ENCODE measurements around the gene GPRIN1.
"Not testable (repeated sequence)": the region's sequence is repeated elsewhere in the genome, so short reads cannot be mapped to it uniquely, and the experiment has no call there.

GPRIN1 gene

DNA sequence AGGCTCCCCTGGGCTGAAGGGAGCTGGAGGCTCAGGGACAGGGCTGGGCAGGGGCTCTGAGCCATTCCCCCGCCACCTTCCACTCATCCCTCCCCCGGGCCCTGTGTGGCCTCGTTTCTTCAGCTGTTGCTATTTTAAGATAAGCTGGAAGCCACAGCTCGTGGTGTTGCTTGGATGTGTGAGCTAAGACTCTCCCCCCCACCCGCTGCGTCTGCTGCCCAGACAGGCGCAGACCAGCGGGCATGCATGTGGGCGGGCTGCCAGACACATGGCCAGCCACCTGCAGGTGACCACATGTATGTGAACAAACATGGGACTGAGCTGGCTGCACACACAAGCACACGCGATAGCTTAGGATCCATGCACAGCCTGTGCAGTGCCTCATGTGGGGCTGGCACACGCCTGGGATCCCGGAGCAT lies 11.7 kb upstream of the GPRIN1 start:
- no peak for DNase-seq

DNA sequence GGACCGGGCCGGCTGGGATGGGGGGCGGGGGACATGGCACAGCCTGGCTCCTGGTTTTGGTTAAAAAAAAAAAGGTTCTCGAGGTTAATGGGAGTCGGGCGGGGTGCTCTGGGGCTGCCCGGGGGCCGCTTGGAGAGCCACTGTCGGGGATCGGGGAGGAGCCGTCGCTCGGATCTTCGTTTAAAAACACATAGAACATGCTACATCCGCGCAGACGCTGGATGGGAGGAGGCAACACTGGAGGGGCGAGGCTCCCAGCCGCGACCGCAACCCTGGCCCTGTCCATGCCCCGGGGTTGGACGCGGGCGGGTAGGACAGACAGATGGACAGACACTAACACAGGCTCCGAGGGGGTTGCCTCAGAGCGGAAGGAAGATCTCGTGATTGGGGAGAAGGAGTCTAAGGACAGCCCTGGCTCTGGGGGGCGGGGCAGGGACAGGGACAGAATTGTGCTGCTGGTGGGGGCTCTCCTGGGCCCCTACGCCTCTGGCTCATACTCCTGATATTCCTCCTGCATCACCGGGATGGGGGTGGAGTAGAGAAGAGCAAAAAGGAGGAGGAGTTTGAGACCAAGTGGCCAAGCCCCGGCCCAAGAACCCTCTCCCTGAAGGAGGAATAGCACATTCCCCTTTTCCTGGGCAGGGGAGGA lies 10.5 kb upstream of the GPRIN1 start:
- DNase-seq: no peak

DNA sequence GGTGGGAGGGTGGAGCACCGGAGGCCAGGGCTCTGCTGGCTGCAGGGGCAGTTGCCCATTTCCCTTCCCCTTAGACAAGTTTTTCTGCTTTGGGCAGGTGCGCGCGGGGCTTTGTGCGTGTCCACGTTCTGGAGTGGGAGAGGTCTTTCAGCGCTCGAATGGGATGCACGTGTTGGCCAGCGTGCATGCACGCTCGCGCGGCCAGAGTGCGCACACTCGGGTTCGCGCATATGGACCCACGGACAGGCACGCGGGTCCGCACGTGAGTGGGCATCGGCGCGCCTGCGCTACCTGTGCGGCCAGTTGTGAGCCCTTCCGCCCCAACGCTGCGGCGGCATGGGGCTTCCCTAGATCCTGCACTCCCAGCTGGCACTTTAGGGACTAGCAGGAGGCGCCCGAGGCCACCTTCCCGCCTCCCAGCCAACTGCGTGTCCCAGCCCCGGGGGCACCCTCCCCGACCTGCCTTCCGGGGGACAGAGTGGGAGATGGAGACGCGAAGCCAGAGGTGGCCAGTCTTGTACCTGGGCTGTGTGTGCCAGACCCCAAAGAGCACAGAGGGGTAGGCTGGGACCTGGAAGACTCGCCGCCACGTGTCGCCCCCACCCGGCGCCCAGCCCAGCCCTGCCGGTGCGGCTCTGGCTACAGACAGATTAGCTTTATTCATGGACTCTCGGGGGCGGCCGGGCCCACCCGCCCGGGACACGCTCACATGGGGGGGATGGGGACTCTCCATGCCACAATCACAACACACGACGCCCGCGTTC lies 9.8 kb upstream of the GPRIN1 start:
- DNase-seq: no peak

DNA sequence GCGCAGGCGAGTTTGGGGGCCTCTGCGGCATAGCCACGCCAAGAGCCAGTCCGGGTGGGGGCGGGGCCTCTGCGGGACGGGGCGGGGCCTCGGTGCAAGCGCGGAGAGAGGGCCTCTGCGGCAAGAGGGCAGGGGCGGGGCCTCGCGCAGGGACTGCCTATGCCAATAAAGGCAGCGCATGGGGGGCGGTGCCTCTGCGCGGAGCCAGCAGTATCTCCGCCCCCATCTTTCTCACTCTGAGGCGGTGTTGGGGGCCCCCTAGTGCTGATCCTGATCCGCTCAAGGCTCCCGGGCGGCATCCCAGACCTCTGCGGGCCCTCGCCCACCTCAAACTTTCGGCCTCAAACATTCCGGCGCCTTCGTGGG lies 9.2 kb upstream of the GPRIN1 start:
- peak; percentile 60 for DNase-seq

DNA sequence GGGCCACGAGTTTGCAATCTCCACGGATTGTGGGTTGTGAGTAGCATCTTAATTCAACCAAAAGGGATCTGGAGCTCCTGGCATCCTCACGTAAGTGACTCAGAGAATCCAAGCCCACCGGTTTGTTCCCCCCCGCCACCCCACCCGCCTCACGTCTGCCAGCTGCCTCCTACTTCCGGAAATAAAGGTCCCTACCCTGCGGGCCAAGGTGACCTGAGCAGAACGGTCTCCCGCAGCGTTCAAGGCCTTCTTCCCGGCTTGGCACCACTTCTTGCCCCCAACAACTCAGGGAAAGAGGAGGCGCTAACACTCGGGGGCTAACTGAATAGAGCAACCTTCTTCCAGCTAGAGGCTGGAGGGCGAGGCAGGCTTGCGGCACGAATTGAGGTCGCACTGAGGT lies 8.8 kb upstream of the GPRIN1 start:
- DNase-seq: no peak

DNA sequence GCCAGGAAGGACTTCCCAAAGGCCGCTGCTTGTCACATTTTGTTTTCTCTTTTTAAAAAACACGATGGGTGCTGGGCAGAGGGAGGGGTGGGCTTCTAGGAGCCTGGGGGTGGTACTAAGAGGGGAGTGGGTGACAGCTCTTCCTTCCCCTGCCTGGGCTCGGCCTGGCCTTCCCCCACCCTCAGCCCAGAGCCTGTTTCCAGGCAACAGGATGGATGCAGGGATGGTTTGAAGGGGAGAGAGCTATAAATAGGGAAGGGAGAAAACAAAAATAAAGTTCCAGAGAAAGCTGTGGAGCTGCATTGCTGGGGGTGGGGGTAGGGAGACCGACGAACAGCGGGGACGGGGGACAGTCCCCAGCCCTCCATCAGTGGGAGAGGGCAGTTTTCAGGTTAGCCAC lies 6.6 kb upstream of the GPRIN1 start:
- DNase-seq: no peak

DNA sequence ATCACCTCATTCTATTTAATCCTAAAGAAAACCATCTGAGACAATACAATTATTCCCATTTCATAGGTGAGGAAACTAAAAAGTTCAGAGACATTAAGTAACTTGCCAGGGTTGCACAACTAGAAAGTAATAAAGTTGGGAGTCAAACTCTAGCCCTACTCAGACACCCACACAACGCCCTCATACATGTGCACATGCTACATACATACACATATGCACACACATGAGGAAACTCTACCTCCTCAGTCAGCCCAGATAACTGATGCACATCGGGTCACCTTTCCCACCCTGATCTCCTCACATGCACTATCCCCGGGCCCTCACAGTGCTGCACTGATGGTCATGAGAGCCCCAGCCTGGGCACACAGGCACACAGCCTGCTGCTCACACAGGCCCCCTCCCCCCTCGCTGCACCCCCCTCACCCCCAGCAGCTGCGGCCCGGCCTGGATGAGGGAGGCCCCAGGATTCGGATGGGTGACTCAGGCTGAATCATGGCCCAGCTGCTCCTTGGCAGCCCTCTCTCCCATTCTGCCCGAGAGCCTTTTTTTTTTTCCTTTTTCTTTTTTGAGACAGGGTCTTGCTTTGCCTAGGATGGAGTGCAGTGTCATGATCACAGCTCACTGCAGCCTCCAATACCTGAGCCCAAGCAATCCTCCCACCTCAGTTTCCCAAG lies 5.0 kb upstream of the GPRIN1 start:
- DNase-seq: no peak

DNA sequence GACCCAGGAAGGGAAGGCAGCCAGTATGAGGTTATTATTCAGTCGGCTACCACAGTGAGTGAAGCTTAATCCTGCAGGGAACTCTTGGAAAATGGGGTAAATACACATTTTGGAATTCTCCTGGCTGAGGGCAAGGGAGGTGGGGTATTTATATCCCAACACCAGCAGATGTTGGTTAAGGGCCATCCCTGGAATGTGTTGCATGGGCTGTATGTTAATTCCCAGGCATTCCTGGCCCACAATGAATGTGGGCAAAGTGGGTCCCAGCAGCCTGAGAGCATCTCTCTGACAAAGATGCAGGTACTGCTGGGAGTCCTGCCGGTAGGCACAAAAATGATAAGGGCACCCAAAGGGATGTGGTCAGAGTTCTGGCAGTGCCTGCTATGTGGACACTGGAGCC lies 2.9 kb upstream of the GPRIN1 start:
- DNase-seq: no peak

DNA sequence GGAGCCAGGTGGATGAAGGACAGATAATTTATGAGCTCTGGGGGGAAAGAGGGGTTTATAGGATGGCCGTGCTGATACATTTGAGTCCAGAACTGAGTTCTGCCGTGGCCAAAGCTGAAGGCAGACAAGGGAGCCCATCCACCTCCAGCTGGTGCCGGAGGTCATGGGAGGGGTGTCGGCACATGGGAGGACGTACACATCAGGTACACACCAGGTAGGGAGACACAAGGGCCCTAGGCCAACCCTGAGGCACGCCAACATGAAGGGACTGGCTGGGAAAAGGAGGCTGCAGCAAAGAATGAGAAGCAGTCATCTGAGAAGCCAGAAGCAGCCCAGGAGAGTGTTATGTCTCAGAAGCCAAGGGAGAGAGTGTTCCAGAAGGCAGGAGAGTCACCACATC lies 2.1 kb upstream of the GPRIN1 start:
- DNase-seq: no peak

DNA sequence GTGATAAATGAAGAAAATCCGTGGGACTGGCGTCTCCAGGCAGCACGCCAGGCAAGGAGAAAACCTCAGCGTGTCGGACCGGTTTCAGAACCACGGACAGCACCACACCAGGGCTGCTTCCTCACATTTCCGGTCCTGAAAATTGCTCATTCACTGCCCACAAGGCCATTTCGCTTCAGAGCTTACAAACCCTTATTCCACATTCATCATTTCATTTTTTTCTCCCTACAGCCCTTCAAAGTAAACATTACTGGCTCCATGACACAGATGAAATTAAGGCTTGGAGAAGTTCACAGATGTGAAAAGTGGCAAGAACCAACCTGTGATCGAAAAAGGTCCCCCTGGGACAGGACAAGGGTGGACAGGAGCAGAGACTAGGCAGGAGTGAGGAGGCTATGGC lies 1.5 kb upstream of the GPRIN1 start:
- peak; percentile 49 for DNase-seq

DNA sequence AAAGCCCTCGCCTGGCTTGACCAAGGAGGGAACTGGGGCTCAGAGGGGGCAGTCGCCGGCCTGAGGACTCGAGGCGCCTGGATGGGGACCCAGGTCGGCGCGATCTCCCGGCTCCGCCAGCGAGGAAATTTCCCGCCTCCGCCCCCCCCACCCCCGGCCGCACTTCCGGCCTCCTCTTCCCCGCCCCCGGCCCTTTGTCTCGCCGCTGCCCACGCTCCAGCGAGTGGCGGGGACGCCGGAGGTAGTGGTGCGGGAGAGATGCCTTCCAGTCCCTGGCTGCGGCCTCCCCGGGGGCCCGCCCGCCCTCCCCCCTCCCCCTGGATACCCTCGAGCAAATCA lies 448 bp upstream of the GPRIN1 start:
- no peak for DNase-seq

DNA sequence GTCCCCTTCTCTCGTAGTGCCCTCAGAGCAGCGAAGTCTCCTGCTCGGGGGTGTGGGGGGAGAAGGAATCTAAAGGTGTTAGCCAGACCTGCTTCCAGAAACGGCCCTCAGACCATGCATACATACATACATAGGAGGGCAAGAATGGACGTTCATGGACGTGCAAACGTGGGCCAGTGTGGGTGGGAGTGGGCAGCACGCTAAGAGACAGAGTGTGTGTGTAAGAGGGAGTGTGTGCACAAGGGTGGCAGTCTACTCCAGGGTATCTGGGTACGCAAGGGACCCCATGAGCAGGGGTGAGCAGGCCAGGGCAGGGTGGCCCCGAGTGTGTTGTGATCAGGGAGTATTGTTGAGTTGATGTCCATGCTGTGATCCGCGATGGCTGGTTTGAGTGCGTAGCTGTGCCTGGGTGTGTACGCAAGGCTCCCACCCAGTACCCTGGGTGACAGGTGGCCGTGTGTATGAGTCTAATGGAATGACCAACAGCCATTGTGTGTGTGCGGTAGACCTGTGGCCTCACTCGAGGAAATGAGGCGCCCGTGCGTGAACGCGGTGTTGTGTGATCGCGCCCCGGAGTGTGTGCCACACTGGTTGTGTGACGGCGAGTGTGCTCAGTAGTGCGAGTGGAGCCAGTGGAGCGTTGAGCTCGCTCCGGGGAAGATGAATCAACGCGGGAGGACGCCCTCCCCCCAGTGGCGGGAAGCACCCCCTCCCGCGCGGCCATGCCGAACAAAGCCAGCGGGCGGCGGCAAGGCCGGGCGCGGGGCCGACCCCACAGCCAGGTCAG lies 826 bp downstream of the GPRIN1 start:
- no peak for DNase-seq

DNA sequence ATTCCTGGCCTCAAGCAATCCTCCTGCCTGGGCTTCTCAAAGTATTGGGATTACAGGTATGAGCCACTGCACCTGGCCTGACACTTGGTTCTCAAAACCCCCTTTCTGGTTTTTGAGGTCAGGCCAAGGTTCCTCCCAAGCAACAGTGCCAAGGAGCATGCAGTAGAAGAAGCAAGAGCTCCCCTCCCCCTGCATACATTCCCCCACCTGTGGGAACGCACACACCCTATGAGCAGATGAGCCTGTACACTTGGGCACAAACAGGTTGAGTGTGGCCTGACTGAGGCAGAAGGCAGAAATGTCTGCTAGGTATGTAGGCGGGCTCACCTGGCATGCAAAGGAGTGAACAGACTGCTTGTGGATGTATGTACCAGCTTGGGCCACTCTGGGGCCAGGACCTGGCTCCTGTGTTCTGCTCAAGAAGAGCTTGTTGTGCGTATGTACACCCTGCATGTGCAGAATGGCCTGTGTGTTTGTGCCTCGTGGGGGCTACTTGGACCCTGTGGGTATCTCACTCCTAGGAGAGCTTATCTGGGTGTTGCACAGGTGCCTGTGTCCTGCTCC lies 1.7 kb downstream of the GPRIN1 start:
- DNase-seq: no peak

DNA sequence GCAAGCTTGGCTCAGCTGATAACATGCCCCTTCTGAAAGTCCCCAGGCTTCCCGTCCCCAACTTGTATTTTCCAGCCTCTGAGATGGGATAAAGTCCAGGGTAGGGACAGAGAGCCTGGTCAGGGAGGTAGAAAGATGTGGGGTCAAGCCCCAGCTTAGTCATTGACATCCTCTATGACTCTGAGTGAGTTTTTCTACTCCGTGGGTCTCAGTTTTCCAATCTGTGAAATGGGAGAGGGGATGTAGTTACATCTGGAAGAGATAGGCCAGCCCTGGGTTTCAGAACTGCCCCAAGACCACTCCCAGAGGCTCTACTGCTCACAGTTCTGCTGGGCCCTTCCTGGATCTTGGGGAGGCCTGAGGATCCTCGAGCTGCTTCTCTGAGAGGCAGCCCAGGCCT lies 3.1 kb downstream of the GPRIN1 start:
- DNase-seq: no peak

DNA sequence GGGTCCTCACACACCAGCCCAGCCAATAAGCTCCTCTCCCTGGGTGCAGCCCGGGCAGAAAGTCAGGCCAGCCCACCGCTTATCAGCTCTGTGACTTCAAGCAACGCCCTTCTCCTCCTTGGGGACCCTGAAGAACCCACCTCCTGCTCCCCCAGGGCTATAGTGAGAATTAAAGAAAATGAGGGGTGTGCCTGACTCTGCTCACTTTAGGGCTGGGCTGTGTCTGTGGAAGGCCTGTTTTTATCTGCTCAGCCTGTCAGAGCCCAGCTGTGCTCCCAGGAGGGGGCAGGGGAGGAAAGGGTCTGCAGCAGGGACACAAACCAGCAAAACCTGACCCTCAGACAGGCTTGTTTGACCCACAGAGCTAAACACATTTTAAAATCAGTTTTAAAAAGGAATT lies 3.9 kb downstream of the GPRIN1 start:
- no peak for DNase-seq

DNA sequence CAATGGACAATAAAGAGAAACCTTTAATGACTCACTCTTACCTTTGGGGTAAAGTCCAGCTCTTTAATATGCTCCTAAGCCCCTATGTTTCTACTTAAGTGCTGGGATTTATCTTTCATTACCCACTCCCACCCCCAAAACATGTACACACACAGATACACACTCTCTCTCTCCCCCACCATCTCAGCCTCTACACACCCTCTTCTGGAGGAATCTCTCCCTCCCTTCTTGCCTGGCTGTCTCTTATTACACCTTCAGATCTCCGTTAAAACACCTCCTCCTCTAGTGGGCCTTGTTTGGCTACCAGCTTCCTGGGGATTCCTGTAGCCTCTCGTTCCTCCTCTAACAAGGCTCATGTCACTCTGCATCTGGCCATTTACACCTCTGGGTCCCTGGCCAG lies 6.9 kb downstream of the GPRIN1 start:
- DNase-seq: no peak

DNA sequence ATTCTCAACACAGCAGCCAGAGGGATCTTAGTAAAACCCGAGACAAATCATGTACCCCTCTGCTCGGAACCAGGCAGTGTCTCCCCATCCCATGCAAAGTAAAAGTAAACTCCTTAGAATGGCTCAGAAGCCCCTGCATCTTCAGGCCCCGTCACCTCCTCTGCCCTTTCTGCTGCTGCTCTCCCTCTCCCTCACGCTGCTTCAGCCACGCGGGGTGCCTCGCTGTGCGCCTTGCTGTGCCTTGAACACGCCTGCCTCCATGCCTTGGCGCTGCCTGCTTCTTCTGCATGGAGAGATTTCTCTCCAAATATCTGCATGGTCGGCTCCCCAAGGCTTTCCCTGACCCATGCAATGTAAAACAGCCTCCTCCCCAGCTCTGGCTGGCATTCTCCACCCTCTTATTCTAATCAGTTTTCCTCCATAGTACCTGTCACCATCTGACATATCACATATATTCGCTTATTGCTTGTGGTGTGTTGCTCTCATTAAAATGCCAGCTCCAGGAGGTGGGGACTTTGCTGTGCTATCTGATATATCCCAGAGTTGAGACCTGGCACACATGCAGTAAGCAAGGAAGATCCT lies 8.0 kb downstream of the GPRIN1 start:
- DNase-seq: no peak

DNA sequence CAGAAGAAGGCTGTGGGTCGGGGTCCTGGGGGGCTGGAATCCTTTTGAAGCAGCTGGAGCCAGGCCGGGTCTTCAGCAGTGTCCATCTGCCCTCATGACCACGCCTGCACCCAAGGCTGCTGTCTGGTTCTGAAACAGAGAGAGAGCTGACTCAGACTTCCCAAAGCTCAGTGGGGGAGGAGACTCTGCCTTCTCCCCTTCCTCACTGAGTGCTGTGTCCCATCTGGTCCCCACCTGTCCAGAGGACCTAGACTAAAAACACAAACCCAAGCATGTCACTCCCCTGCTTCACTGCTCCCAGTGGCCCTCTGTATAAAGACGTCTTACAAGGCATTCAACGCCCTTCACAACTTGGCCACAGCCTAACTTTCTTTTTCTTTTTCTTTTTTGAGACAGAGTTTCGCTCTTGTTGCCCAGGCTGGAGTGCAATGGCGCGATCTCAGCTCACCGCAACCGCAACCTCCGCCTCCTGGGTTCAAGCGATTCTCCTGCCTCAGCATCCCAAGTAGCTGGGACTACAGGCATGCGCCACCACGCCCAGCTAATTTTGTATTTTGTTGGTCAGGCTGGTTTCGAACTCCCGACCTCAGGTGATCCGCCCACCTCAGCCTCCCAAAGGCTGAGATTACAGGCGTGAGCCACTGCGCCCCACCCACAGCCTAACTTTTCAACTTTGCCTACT lies 10.1 kb downstream of the GPRIN1 start:
- not testable (repeated sequence) for DNase-seq

DNA sequence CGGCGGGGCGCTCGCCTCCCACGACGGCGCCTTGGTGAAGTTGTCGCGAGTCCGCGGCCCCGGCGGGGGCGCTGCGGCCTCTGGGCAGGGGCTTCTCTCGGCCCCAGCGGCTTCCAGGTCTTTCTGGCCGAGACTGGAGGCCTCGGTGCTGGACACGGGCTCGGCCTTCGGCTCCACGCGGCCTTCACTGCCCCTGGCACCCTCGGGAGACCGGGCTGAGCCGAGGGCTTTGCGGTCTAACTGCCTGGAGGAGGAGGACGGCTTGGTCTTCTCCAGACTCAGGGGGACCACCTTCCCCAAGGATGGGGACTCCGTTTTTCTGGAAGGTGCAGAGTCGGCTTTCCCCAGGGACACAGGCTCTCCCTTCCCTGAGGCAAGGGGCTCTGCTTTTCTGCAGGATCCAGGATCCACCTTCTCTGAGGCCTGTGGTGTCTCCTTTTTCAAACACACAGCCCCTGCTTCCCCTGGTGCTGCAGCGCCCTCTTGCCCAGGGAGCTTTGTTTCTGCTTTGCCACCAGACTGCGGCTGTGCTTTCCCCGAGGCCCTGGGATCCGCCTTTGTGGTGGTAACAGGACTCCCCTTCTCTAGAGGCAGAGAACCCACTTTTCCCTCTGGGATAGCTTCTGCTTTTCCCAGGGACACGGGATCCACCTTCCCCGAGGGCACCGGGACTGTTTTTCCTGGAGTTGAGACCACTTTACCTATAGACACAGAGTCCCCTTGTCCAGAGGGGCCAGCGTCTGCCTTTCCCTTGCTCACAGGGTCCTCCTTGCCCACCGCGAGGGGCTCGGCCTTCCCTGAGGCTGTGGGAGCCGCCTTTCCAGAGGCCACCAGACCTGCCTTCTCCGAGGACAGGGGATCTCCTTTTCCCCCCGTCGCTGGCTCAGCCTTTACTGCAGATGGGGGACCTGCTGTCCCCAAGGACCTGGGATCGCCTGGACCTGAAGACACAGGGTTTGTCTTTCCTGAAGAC lies 12.3 kb downstream of the GPRIN1 start:
- DNase-seq: no peak

DNA sequence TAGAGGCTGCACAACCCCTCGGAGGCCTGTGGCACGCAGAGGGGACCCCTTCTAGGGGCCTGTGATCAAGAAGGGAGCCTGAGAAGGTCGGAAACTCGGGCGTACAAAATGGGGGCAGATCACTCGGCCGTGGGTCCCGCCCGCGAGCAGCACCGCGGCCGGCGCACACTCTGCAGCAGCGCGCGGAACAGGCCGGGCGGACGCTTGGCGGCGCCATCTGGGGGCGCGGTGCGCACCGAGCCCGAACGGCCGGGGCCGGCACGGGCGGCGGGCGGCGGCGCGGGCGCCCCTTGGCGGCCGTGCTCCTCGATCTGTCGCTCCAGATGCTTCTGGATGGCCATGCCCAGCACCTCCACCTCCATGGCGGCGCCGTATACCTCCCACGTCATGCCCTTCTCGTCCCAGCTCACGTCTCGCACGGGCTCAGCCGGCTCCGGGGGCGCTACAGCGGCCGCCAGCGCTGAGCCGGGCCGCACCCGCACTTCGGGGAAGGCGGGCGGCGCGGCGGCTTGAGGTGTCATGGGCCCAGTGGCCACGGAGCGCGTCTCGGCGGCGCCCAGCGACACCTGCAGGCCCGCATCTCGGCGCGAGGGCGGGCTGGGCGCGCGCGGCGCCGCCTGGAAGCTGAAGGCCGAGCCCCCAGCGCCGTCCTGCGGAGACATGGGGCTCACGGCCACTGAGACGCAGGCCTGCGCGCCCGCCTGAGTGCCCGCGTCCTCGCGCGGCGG lies 13.1 kb downstream of the GPRIN1 start:
- DNase-seq: peak; percentile 59
